ENCODE data around the gene SPDYE11.
"Not testable (repeated sequence)": the region's sequence is repeated elsewhere in the genome, so short reads cannot be mapped to it uniquely, and the experiment has no call there.

- TF ChIP-seq CTCF (IDR thresholded peaks at IDR 0.05; ENCODE audit: insufficient read depth, low read length, poor library complexity, severe bottlenecking); EZH2phosphoT487 (conservative IDR thresholded peaks at IDR 0.05; ENCODE audit: low read length): not testable (repeated sequence)
These were observed 51.8 kb downstream of the SPDYE11 start for GRCh38 chr7:73005693-73006447.
